Stimulated activated CD4-positive, alpha-beta T cell treated with anti-CD3 and anti-CD28 coated beads, TNF-alpha, amount 100 ng/mL, for 24 hours (primary cell): ENCODE measurements around the gene GEN1.

Experiments
- DNase-seq, 3 experiments: peaks; one replicate each; pipeline ENCODE4 v3.0.0-alpha.2; 2020; ENCODE audit warnings: low read depth in 3 of 3

The GEN1 gene

DNA sequence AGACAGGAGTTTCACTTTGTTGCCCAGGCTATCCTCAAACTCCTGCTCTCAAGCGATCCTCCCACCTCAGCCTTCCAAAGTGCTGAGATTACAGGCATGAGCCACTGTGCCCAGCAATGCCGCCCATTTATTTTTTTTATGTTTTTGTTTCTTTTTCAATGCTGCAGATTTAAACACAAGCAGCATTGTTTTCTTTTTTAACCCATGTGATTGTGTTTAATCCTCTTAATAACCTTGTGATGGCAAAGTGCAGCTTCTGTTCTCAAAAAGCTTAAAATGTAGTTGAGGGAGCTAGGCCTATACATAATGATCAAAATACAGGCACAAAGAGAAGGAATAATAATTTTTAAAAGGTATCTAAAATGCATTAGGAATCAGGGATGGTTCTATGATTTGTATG is 73.8 kb downstream of the GEN1 start:
- DNase-seq = no peak

DNA sequence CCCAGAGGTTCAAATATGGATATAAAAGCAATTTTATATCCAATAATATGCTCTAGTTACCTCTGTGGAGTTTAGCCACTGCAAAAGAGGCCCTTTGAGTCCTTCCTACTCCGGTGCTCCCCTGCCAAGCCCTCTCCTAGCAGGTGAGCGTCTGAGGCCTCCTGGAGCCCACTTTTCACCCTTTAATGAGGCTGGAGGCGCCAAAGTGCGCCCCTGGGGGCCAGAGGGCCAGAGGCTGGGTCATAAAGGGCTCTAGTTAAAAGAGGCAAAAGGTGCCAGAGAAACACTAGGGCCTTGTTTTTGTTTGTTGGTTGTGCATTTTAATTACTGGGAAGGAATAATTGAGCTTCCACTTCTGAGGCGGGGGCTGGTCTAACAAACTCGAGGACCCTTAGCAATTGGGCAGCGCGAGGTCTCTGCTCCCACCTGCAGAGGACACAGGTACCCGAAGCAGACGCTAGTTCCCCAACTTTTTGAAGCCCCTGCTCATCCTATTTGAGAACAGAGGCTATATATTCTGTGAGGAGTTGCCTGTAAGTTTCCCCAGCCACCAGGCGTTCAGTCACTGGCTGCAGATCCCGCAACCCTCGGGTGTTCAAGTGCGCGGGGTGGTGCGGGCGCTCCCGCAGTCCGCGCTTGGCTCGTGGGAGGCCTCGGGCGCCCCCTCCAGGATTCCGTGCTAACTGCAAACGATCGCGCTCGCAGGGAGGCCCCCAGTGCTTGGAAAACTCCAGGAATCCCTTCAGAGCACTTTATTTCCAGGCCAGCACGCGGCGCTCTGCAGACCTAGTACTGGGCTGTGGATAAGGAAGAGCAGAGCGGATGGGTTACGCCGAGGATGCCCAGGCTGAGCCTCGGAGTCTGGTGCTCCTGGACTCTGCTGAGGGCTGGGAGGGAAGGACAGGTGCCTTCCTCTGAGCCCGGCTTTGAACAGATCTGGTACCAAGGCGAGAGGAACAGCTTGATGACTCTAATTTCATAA is 76.4 kb downstream of the GEN1 start:
- peak in 1 of 3 experiments; percentile 51 for DNase-seq

DNA sequence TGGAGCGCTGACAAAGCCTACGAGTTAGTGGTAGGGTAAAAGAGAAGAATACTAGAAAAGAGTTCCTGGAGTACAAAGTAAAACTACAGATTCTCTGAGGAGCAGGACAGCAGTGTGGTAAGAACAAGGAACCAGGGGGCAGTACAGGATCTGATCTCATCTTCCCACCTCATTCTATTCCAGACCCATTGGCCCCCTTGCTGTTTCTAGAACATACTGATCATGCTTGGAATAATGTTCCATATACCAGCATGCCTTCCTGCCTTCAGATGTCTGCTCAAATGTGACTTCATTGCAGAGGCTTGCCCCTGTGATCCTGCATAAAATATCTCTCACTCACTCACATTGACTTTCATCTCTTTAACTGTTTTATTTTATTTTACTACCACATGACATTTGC is 81.6 kb downstream of the GEN1 start:
- DNase-seq = no peak
